NCI-H526 (cell line): ENCODE data around the gene ADGRL3.

Experiments
- DNase-seq, 2 experiments: peaks; one replicate each; lab custom pipeline; 2025; lab: John Stamatoyannopoulos, UW

The ADGRL3 gene

DNA sequence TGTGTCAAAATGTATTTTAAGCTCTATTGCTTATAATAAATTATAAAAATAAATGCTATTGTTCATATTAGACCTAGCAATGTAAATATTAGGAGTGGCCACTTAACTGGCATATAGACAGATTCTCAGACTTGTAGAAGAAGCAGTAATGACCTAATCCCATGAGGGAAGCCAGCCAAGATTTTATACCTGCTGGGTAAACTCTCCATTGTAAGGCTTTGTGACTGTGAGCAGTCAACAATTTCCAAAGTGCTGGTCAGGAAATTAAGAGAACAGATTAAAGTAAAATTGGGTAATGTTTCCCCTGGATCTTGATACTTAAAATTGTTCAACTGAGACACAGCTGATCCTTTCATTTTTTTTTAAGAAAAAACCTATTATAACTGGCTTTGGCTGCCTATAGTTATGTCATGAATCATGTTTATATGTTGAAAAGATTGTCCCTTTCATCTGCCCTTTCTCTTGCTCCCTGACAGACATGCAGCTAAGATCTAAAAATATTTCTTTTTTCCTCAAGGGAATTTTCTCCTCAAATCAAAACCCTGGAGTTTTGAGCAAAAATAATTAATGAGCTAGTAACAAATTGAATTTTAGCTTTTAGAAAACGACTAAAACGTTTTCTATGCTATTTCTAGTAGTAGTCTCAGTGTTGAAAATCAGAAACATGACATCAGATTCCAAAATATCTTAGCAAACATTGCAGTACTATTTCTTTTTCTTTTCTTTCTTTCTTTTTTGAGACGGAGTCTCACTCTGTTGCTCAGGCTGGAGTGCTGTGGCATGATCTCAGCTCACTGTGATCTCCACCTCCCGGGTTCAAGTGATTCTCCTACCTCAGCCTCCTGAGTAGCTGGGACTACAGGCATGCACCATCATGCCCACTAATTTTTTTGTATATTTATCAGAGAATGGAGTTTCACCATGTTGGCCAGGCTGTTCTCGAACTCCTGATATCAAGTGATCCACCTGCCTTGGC, 77.9 kb downstream of the ADGRL3 start:
- DNase-seq: no peak

DNA sequence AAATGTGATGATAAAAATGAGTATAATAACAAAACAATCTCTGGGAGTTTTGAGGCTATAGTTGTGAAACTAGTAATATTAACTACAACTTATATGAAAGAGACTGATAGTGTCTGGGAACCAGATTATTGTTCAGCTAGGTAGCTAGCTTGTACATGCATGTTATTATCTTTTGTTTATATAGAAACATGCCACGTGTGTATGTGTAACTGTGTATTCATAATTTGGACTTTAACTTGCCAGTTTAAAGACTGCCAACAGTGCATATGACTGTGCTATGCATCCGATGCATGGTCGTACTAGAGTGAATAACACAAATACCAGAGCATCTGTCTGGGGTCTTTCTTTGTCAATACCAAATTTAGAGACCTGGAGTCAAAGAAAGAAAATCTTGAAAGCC, 92.2 kb downstream of the ADGRL3 start:
- no peak for DNase-seq

DNA sequence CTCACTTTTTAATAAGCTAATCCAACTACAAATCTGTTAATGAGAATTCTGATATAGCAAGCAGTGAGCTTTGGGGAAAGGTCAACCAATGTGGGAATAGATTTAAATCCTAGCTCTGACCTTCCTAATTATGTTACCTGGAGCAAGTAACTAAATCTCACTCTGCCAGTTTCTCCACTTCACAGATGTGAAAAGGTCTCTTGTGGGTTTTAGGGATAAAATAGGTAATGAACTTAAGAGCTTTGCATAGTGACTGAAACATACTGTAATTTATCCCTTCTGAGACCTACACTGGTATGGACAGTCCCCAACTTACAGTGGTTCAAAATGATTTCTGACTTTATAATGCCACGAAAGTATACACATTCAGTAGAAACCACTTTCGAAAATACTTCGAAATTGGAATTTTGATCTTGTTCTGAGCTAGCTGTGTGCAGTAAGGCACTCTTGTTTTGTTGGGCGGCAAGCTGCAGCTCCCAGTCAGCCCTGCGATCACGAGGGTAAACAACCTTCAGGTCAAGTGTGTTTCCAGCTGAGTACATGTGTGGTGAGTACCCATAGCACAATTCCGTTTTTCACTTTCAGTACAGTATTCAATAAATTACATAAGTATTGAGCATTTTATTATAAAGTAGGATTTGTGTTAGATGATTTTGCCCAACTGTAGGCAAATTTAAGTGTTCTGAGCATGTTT, 93.7 kb downstream of the ADGRL3 start:
- no peak for DNase-seq

DNA sequence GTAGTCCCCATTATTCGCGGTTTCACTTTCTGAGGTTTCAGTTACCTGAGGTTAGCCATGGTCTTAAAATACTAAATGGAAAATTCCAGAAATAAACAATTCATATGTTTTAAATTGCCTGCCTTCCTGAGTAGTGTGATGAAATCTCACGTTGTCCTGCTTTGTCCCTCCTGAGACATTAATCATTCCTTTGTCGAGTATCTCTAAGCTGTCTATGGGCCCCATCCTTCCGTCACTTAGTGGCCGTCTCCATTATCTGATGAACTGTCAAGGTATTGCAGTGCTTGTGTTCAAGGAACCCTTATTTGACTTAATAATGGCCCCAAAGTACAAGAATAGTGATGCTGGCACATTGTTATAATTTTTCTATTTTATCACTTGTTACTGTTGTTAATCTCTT, 94.8 kb downstream of the ADGRL3 start:
- DNase-seq: no peak

- DNase-seq: no peak
Observed at GRCh38 chr4:61296144-61296543, 96.0 kb downstream of the ADGRL3 start.

DNA sequence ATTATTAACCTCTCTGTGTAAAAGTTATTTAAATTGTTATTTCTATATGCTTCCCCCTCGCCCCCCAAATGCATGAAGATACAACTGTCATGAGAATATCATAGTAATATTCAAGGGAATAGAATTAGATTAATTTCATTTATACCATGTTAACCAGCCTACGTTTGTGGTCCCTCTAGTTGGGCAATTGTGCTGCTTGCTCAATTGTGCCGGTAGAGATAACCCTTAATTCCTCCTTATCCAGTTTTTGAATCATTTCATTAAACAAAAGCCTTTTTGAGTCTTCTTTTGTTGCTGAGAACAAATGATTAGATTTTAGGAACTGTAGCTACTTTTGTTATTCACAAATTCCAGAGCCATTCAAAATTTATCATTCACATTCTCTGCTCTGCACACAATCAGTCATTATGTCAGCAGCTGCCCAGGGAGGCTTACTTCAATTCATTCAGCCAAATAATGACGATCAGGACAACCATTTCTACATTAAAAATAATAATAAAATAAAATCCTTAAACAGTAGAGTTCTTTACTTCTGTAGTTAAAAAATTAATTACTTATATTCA, 98.1 kb downstream of the ADGRL3 start:
- no peak for DNase-seq

GRCh38 chr4:61299316-61299715, 99.2 kb downstream of the ADGRL3 start:
- DNase-seq: no peak

DNA sequence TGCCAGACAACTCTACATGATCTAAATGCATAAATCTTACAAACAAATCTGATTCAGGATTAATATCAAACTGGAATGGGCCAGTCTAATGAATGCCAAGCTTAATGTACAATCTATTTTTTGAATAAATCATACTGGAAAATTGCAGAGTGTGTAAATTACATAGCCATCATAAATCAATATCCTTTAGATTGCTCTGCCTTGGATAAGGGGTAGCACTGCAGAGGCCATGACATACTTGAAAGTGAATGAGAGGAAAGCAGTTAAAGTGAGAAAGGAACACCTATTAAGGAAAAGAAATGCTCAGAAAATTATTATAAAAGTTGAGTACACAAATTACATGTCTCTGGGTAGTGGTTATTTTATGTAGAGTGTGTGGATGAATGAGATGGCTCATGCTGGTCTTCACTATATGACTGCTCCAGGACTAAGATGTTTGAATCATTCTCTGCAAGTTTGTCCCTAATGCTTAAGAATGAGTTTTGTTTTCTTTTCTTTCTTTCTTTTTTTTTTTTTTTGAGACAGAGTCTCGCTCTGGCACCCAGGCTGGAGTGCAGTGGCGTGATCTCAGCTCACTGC, 100.2 kb downstream of the ADGRL3 start:
- DNase-seq: no peak

- DNase-seq: no peak
Observed at GRCh38 chr4:61301271-61301670, 101.1 kb downstream of the ADGRL3 start.

DNA sequence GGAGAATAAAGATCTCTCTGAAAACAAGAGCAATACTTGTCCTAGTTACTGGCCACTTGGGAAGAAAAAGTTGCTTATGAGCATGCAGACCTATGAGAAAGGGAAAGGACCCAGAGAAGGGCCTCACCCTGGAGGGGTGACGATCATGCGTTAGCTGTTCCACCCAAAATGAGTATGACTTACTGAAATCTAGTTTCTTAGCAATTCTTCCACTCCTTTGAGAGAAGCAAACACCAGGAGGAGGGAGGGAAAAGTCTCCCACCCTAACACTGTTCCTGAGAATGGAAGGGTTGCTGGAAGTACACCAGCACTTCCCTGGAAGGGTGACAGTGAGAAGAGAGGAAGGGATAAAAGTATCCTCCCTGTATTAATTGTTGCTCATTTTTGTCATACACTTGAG, 107.9 kb downstream of the ADGRL3 start:
- no peak for DNase-seq

GRCh38 chr4:61309616-61310015, 109.5 kb downstream of the ADGRL3 start:
- DNase-seq: no peak

- DNase-seq: no peak
Observed at GRCh38 chr4:61312526-61312925, 112.4 kb downstream of the ADGRL3 start.

- DNase-seq: no peak
Observed at GRCh38 chr4:61318431-61318830, 118.3 kb downstream of the ADGRL3 start.

DNA sequence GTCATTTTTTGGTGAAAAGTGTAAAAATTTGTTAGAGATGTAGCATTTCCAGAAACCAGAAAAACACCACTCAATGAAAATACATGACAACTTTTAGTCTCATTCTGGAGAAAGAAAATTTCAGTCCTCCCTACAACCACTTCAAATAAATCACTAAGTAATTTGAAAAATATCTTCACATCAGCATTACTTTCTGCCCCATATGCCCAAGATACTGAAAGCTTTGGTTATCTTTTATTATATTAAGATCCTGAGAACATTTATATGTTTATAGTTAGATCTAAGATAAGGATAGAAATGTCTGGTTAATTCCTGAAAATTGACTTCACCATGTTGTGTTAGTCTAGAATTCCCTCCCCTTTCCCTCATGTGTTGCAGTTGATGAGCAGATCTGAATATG, 119.0 kb downstream of the ADGRL3 start:
- no peak for DNase-seq

GRCh38 chr4:61320154-61320553, 120.0 kb downstream of the ADGRL3 start:
- no peak for DNase-seq

GRCh38 chr4:61320631-61321030, 120.5 kb downstream of the ADGRL3 start:
- no peak for DNase-seq

GRCh38 chr4:61332693-61333092, 132.6 kb downstream of the ADGRL3 start:
- DNase-seq: no peak

DNA sequence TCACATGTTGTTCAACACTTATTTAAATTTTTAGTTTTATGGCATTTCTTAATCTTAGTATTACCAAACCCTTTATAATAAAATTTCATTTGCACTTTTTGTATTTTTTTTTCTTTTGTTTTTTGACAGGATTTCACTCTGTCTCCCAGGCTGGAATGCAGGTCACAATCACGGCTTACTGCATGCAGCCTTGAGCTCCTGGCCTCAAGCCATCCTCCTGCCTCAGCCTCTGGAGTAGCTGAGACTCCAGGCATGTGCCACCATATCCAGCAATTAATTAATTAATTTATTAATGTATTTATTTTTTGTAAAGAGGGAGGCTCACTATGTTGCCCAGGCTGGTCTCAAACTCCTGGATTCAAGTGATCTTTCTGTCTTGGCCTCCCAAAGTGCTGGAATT, 133.4 kb downstream of the ADGRL3 start:
- DNase-seq: no peak

- no peak for DNase-seq
Observed at GRCh38 chr4:61335241-61335763, 135.2 kb downstream of the ADGRL3 start.

DNA sequence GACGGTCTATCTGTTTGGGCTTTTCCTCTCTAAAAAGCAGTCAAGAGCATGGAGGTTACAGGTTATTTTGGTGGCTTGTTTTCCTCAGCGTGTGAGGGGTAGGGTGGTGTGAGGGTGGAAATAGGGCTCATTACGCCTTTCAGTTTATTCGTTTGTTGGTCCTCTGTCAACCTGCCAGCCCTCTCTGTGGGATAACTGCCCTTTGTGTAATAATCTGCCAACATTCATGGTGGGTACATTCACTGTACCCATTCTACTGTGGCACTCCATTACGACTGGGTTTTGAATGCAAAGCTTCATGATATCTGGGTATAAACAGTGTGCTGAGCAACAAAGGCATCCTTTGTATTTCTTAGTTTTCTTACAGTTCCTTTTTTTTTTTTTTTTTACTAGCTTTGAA, 136.4 kb downstream of the ADGRL3 start:
- DNase-seq: no peak

DNA sequence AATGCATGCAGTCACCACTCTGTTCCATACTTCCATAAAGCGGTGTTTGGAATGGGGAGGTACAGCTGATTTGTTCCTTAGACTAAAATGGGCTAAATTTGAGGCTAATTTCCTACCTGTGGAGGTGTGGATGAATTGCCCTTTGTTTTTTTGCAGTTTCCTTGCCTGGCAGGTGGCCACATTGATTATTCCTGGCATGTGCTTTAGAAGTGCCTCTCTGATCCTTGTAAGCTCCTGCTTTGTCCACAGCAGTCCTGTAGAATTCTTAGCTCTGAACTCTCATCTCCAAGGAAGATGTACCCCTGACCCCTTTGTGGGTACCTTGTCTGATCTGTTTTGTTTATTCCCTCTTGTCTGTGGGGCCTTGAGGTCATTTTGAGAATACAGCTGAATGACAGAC, 136.8 kb downstream of the ADGRL3 start:
- peak in 1 of 2 experiments; percentile 10 for DNase-seq

DNA sequence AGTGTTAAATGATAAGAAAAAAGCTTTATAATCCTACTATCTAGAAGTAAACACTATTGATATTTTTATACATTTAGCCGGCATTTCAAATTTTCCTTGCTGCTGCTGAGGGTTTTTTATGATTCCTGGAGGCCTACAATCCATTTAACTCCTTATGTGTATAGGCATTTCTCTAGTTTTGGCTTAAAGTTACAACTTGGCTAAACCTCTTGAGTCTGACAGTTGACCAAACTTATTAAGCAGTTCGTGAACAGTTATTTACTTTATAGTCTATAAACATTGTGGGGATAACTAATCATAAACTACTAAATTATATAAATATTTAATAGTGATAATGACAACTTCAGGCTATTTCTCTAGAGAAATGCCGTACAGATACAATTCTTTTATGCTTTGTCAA, 141.9 kb downstream of the ADGRL3 start:
- DNase-seq: no peak
